Gastrocnemius medialis (tissue), 4 donors: ENCODE results near the gene AARS2. TPM values are rescaled to one million over a fixed set of nuclear protein-coding genes. Genes with fewer than 3 reads are reported as not detected.

Source experiments
- ATAC-seq, 2 donors: fragments of 150-250 bp; one replicate each; pipeline ENCODE4 v1.9.1; 2016
- DNase-seq, 2 donors: peaks; one replicate each; pipeline ENCODE4 v3.0.0-alpha.2; 2019
- H3K27ac ChIP-seq, 4 donors: fragments of 200-600 bp; sonication (generic); 1 replicate in 1 of 4; 2 replicates in 3 of 4; pipeline ENCODE4 v1.5.1; 2016 to 2018; ENCODE audit warnings: mild to moderate bottlenecking in 2 of 4, moderate library complexity in 1 of 4
- H3K27me3 ChIP-seq, 3 donors: fragments of 200-600 bp; sonication (generic) in 2 of 3; 1 replicate in 1 of 3; 2 replicates in 2 of 3; pipeline versions ENCODE4 v1.5.1 to v1.6.0; 2016 to 2019; ENCODE audit warnings: mild to moderate bottlenecking in 1 of 3, moderate library complexity in 1 of 3
- H3K36me3 ChIP-seq, 2 donors: fragments of 200-600 bp; sonication (generic) in 1 of 2; one replicate each; pipeline ENCODE4 v1.5.1; 2017 to 2018
- H3K4me1 ChIP-seq, 2 donors: fragments of 200-600 bp; sonication (generic) in 1 of 2; one replicate each; pipeline ENCODE4 v1.5.1; 2016 to 2017; ENCODE audit warnings: mild to moderate bottlenecking in 2 of 2
- H3K4me3 ChIP-seq, 4 donors: fragments of 200-600 bp; sonication (generic) in 3 of 4; 1 replicate in 1 of 4; 2 replicates in 3 of 4; pipeline ENCODE4 v1.5.1; 2016 to 2019; ENCODE audit warnings: mild to moderate bottlenecking in 2 of 4
- H3K9me3 ChIP-seq, 3 donors: fragments of 200-600 bp; sonication (generic) in 2 of 3; 1 replicate in 1 of 3; 2 replicates in 2 of 3; pipeline ENCODE4 v1.5.1; 2016 to 2019
- CTCF ChIP-seq, 5 experiments: fragments of 450-650 bp in 3 of 5; fragments of 200-600 bp in 2 of 5; sonication (generic) in 2 of 5; IDR thresholded peaks in 4 of 5; conservative IDR thresholded peaks in 1 of 5; 1 replicate in 4 of 5; 2 replicates in 1 of 5; pipeline ENCODE4 v1.5.1; 2016 to 2019; ENCODE audit warnings: antibody characterized with exemption in 5 of 5, mild to moderate bottlenecking in 3 of 5, moderate library complexity in 3 of 5
- POLR2A ChIP-seq, 2 donors: fragments of 450-650 bp; IDR thresholded peaks; one replicate each; pipeline ENCODE4 v1.6.1; 2017; ENCODE audit warnings: antibody characterized with exemption in 2 of 2, mild to moderate bottlenecking in 2 of 2, moderate library complexity in 2 of 2
- in situ Hi-C, 4 donors: fragments of 200-750 bp; cut with MboI; loops; one replicate each; pipeline versions ENCODE4 v1.15.0 to v1.8.0; 2017; ENCODE audit warnings: low sequenced_read_pairs in 4 of 4
- intact Hi-C: fragments of 100-400 bp; cut with DNase I; formaldehyde crosslinking; loops from one replicate; pipeline ENCODE4 v1.15.1; 2023; ENCODE audit warnings: low total_unique reads
- total RNA-seq, 4 donors: library from RNA; depleted of rRNA; stranded (reverse); fragments of >200 nt; gene quantifications; one replicate each; pipeline versions ENCODE4 v1.1.0 to v1.2.3, GENCODE V29; 2016

Gene AARS2
- total RNA-seq, 4 donors from 2014 or later = 3.9 to 6.3 (median 4.5) TPM

GRCh38 chr6:44265722-44266233 lies 47.4 kb downstream of the AARS2 start:
- H3K36me3 ChIP-seq = peaks cover 0 to 4% of the 10 kb centered on the region in 2 donors
- ATAC-seq = no peak
- TF ChIP-seq CTCF (IDR thresholded peaks at IDR 0.05 in 4 of 5, conservative IDR thresholded peaks at IDR 0.05 in 1 of 5) = no peak
- no peak for TF ChIP-seq POLR2A (IDR thresholded peaks at IDR 0.05)
- intact Hi-C loops = no loop called here
- no peaks in the 10 kb centered on the region for H3K9me3 ChIP-seq
- peaks cover 20 to 23% of the 10 kb centered on the region in 2 donors for H3K4me1 ChIP-seq
- no peak for DNase-seq
- in situ Hi-C loops = loop anchor here in 1 of 4 donors (5.0 kb wide), 1 partner anchor 72 kb away; no protein-coding TSS in a partner anchor
- H3K27ac ChIP-seq = peak overlapping the region in 2 of 4 donors; percentile 65 to 71
- H3K4me3 ChIP-seq = peak overlapping the region; percentile 69 to 88 (median 72)
- H3K27me3 ChIP-seq = peaks cover 15 to 25% (median 18%) of the 10 kb centered on the region in 3 donors

- DNase-seq = peak; percentile 89 to 90
- TF ChIP-seq CTCF (IDR thresholded peaks at IDR 0.05 in 4 of 5, conservative IDR thresholded peaks at IDR 0.05 in 1 of 5) (peak in 4 of 5 experiments; percentile 5 to 28 (median 20)), POLR2A (IDR thresholded peaks at IDR 0.05) (peak; percentile 80 to 82)
Measured at GRCh38 chr6:44265007-44265721, 48.0 kb downstream of the AARS2 start, which contains the start of gene NFKBIE. Gene NFKBIE (minus strand): TSS chr6:44265551. CDS start chr6:44265346, 205 bp downstream.

GRCh38 chr6:44264154-44265006 lies 48.8 kb downstream of the AARS2 start:
- peak overlapping the region; percentile 69 to 88 (median 72) for H3K4me3 ChIP-seq
- ATAC-seq = no peak
- peaks cover 6 to 13% (median 9%) of the 10 kb centered on the region in 3 donors for H3K27me3 ChIP-seq
- peak overlapping the region; percentile 65 to 79 (median 70) for H3K27ac ChIP-seq
- intact Hi-C loops (no loop called here), in situ Hi-C loops (loop anchor here in 1 of 4 donors (5.0 kb wide), 1 partner anchor 73 kb away; no protein-coding TSS in a partner anchor)
- H3K36me3 ChIP-seq = peaks cover 0 to 4% of the 10 kb centered on the region in 2 donors
- no peak for DNase-seq
- H3K4me1 ChIP-seq = peaks cover 20 to 23% of the 10 kb centered on the region in 2 donors
- H3K9me3 ChIP-seq = no peaks in the 10 kb centered on the region
- peak in 1 of 5 experiments; percentile 27 for TF ChIP-seq CTCF (IDR thresholded peaks at IDR 0.05 in 4 of 5, conservative IDR thresholded peaks at IDR 0.05 in 1 of 5)
- no peak for TF ChIP-seq POLR2A (IDR thresholded peaks at IDR 0.05)

More at GRCh38 chr6:44265007-44265721, 48.0 kb downstream of the AARS2 start, which contains the start of gene NFKBIE:
- intact Hi-C loops (no loop called here), in situ Hi-C loops (loop anchor here in 1 of 4 donors (5.0 kb wide), 1 partner anchor 72 kb away; no protein-coding TSS in a partner anchor)
- Histone ChIP-seq H3K27ac (peak within 1 kb of the TSS; percentile 65 to 79 (median 70)), H3K36me3 (peaks cover 0 to 4% of the 10 kb centered on the region in 2 donors), H3K27me3 (peaks cover 14 to 21% (median 17%) of the 10 kb centered on the region in 3 donors), H3K4me3 (peak within 1 kb of the TSS; percentile 69 to 88 (median 72)), H3K9me3 (no peaks in the 10 kb centered on the region), H3K4me1 (peaks cover 20 to 23% of the 10 kb centered on the region in 2 donors)
- peak; percentile 78 to 82 for ATAC-seq

- Histone ChIP-seq H3K36me3 (peaks cover 0 to 4% of the 10 kb centered on the region in 2 donors), H3K27ac (no peak overlapping the region), H3K27me3 (peaks cover 0 to 7% (median 2%) of the 10 kb centered on the region in 3 donors), H3K4me1 (peaks cover 20 to 23% of the 10 kb centered on the region in 2 donors), H3K4me3 (peak overlapping the region in 3 of 4 donors; percentile 69 to 88 (median 73)), H3K9me3 (no peaks in the 10 kb centered on the region)
- no peak for DNase-seq
- intact Hi-C loops = no loop called here
- no peak for ATAC-seq
- in situ Hi-C loops = no loop called here
- TF ChIP-seq POLR2A (IDR thresholded peaks at IDR 0.05) (no peak), CTCF (IDR thresholded peaks at IDR 0.05 in 4 of 5, conservative IDR thresholded peaks at IDR 0.05 in 1 of 5) (no peak)
Measured at GRCh38 chr6:44263354-44264100, 49.6 kb downstream of the AARS2 start.
